ENCODE measurements around the gene EFHD2.
A peak's percentile ranks its signal among the peaks of the same experiment; 100 is the strongest.
"Not testable (repeated sequence)": the region's sequence is repeated elsewhere in the genome, so short reads cannot be mapped to it uniquely, and the experiment has no call there.

EFHD2 gene

GRCh38 chr1:15430787-15431570 lies 21.3 kb downstream of the EFHD2 start:
- DNase-seq = peak; percentile 41

GRCh38 chr1:15431571-15431948 lies 21.9 kb downstream of the EFHD2 start:
- no peak for DNase-seq

GRCh38 chr1:15432324-15432723 lies 22.6 kb downstream of the EFHD2 start:
- DNase-seq = no peak

- DNase-seq = no peak
Observed at GRCh38 chr1:15433471-15433870, 23.8 kb downstream of the EFHD2 start.

GRCh38 chr1:15434739-15435138 lies 25.1 kb downstream of the EFHD2 start:
- DNase-seq = not testable (repeated sequence)

- DNase-seq = no peak
Observed at GRCh38 chr1:15435239-15436077, 25.8 kb downstream of the EFHD2 start.

- no peak for DNase-seq
Observed at GRCh38 chr1:15436881-15437442, 27.3 kb downstream of the EFHD2 start.

- no peak for DNase-seq
Observed at GRCh38 chr1:15439325-15439724, 29.6 kb downstream of the EFHD2 start.

- DNase-seq = no peak
Observed at GRCh38 chr1:15440357-15440756, 30.7 kb downstream of the EFHD2 start.

- DNase-seq = no peak
Observed at GRCh38 chr1:15441247-15441646, 31.6 kb downstream of the EFHD2 start.

- DNase-seq = no peak
Observed at GRCh38 chr1:15442119-15442518, 32.4 kb downstream of the EFHD2 start.

- no peak for DNase-seq
Observed at GRCh38 chr1:15442759-15443158, 33.1 kb downstream of the EFHD2 start.

GRCh38 chr1:15443281-15443680 lies 33.6 kb downstream of the EFHD2 start:
- no peak for DNase-seq

GRCh38 chr1:15444468-15445389 lies 35.0 kb downstream of the EFHD2 start:
- DNase-seq = no peak

- no peak for DNase-seq
Observed at GRCh38 chr1:15445390-15446122, 35.9 kb downstream of the EFHD2 start.

GRCh38 chr1:15446212-15446611 lies 36.5 kb downstream of the EFHD2 start:
- no peak for DNase-seq

GRCh38 chr1:15448877-15449462 lies 39.3 kb downstream of the EFHD2 start:
- no peak for DNase-seq

- DNase-seq = no peak
Observed at GRCh38 chr1:15449567-15449966, 39.9 kb downstream of the EFHD2 start.

- no peak for DNase-seq
Observed at GRCh38 chr1:15451014-15451722, 41.5 kb downstream of the EFHD2 start.

GRCh38 chr1:15452216-15452615 lies 42.5 kb downstream of the EFHD2 start:
- DNase-seq = peak; percentile 17

Measured in fibroblast of skin of back (primary cell).